ENCODE results near the gene ZCCHC2.

The ZCCHC2 gene

DNA sequence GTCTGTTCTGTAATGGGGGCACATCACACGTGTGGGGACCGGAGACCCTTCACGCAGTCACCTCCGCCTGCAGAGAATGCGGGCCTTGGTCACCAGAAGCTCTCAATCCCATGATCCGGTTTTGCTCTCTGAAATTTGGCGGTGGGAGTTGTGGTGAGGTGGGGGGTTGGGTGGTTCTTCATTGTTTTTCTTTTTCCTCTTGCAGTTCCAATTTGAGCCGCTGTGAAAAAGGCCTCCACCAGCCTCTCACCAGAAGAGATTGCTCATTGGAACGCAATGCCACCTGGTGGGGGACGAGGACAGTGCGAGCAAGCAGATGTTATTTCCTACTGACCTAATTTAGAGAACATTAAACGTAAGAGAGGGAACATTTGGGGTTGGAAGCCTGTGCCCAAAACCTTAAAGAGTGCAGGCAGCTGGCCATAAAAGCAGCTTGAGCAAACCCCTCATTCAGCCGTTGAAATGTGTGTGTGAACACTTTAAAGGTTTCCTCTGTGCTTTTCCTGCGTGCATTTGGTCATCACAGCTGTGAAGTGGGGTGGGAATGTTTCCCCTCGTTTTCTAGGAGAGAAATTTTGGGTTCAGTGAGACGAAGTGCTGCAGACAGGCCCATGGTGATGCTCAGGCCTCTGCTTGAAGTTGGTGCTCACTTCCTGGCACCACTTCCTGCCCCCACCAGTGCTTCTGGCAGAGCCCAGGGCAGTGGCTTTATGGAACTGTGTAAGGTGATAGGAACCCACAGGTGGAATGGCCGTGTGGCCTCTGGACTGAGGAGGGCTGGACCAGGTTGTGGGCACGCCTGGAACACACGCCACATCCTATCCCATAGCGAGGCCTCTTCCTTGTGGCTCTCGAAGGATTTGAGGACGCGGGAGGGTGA, 61.7 kb downstream of the ZCCHC2 start:
- DNase-seq: peak; percentile 66

DNA sequence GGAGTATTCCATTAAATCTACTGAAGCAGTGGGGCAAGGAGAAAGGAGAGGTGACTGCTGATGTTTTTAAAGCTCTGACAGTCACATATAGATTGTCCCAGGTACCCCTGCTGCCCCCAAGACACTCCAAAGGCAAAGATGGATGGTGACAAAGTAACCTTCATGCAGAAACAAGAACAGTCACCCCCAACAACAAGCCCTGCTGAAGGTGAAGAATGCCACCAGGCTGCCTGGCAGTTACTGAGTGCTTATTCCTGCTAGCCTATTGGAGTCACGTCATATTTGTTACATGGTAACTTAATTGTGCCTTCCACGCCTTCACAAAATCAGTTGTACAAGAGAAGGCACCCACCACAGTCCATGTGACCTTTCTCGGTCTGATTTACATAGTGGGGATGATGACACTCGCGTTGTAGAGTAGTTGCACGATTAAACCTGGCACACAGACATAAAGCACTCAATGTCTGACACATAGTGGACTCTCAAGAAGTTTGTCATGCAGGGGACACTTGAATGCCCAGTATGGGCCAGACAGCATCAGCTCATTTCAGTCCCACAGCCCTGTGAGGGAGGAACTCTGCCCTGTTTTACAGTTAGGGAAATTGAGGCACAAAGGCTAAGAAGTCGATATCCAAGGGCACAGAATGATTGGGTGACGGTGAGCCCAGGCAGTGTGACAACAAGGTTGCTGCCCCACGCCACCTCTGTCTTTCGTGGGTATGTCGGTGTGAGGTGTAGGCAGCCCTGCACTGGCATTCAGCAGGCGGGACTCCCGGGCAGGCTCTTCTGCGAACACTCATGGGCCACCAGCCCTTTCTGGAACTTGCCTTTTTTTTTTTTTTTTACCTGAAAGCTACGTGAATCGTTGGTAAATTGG, 62.7 kb downstream of the ZCCHC2 start:
- no peak for DNase-seq

DNA sequence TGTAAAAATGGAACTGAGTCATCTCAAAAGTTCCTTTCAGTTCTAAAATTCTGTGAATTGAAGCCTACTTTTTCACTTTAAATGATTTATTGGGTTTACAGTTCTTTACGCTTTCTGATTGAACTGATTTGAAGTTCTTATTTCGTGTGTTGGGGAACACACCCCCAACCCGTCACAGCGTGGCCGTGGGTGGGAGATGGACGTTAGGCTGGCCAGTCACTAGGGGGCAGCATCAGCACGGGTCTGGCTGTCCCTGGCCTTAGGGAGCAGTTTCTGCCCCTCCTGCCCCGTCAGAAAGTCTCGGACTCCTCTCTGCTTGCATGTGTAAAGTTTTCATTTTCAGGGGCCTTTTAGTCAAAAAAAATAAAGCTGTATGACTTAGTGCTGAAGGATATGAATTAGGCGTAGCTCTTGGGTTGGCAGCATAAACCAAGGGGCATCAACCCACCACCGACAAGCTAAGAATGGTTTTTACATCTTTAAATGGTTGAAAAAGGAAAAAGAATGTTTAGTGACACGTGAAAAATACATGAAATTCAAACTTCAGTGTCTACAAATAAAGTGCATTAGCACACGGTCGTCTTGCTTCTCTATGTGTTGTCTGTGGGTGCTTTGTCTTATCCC, 63.4 kb downstream of the ZCCHC2 start:
- no peak for DNase-seq

DNA sequence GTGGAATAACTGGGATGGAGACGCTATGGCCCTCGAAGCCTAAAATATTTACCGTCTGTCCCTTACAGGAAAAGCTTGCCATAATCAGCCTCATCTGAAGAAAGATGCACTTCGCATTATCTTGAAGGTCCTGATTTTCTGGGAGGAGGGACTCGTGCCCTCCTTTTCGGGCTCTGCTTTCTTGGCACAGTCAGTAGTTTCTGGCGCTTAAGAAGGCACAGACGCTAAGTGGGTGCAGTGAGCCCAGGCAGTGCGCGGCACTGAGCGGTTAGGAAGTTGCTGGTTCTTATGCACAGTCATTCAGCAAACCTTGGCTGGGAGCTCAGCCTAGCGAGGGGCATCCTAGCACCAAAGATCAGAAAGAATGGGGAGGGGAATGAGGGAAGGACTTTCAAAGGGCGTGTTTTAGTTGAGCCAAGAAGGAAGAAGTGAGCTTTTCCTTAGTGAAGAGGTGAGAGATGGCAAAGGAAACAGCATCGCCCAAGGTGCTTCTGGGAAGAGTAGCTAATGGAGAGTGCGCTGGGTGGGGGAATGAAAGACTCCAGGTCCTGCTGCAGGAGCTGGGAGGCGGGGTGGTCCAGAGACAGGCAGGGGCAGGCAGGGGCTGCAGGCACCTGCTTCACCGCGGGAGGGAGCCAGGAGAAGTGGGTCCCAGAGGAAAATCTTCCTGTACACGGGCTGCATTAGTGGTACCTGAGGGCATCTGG, 64.1 kb downstream of the ZCCHC2 start:
- no peak for DNase-seq

DNA sequence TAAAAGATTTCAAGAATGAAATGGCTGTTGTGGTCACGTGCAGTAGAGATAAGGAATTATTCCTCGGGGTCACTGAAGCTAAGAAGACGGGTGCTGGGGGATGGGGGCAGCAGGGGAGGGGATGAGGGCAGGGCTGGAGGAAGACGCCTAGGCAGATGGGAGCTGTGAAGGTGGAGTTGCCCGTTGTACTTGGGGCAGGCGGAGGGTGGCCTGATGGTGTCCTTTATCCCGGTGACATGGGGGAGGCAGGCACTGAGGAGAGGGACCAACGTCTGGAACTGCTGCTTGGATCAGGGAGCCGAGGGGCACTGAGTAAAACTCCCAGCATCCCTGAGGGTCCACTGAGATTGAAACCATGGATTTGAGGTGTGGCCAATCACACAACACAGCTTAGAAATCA, 64.9 kb downstream of the ZCCHC2 start:
- no peak for DNase-seq

DNA sequence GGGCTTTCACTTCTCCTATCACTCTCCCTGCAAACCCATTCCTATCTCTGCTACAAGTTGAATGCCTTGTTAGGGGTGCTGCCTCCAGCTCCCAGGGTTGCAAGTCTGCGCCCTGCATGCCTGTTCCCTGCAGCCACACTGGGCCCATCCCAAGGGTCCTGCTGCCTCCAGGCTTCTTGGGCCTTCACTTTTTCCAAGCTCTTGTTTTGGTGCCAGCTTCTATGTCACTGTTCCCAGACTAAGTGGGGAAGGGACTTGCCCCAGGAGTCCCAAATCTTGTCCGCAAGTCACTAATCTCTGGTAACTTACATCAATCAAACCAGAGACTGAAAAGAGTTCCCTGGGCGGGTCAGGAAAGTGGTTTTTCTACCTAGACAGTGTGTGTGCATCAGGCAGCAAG, 65.4 kb downstream of the ZCCHC2 start:
- no peak for DNase-seq

DNA sequence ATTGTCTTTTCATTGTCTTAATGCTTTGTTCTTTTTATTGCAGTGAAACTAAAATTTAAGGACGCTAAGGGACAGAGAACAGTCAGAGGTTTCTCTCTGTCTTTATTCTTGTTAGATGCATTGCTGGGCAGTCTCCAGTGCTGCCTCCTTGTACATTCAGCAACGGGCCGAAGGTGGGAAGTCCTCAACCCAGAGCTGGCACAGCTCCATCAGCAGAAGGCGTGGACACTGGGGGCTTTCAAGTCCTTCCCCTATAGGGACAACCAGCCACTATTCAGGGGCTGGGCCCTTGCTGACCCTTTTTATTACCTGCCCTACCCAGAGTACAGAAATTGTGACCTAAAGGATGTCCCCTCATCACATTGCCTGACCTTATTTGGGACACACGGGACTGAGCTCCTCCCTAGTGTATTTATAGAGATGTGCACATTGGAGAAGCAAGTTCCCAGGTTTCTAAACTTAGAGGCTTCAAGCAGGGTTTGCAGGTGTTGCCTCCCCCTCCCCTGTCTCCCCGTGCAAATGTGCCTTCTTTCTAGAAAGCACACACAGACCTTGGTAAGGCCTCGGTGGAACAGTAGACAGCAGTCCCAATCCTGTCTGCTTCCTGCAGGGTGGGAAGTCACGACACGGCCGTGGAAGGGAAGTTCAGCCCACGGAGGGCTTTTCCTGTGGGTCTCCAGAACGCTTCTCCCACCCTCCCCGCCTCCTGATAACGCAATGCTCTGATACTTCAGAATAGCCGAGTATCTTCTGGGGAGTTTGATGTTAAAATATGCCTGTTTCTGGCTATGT, 68.2 kb downstream of the ZCCHC2 start:
- no peak for DNase-seq

DNA sequence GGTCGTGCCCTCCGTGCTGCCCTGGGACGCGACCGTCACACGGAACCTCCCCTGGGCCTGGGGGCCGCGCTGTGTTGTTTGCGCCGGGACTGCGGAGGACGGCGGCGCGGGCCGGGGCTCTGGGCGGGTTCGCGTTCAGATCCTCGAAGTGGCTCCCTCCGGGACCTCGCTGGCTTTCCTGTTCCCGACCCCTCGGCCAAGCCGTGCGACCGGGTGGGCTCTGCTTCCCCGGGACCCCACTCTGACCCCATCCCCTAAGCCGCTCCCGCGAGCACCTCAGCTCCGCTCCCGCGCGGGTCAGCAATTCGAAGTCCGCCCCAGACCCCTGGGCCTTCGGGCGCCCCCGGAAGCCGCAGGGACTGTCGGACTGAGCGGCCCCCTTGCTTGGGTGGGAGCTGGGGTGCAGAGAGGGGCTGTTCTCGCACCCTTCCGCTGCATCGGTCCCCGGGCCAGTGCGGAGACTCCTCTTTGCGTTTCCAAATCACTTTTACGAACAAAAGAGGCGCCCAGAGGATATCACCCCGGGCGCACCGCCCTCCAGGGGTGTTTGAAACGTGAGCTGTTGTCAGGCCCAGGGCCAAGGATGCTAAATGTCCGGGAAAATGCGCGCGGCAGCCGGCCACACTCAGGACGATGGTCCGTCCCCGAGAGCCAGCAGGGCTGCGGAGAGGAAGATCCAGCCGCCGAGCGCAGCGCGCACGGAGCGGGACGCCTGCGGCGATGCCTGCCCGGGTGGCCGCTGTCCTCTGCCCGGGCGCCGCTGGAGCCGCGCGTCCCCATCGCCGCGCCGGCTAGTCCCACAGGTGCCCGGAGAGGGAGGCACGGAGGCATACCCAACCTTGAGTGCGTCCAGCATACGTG, 73.5 kb downstream of the ZCCHC2 start:
- no peak for DNase-seq

DNA sequence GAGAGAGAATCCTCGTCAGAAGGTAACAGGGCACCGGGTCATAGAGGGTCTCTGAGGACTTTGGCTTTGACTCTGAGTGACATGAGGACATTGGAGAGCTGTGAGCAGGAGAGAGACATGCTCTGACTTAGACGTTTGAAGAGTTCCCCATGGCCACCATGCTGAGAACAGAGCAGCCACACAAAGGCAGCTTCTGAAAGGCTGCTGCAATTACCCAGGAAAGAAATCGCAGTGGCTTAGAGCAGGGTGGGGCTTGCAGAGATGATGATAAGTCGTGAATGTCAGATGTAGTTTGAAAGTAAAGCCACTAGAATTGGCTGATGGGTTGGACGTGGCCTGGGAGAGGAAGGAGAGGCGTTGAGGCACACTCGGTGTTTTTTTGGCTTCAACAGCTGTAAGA, 79.0 kb downstream of the ZCCHC2 start:
- no peak for DNase-seq

DNA sequence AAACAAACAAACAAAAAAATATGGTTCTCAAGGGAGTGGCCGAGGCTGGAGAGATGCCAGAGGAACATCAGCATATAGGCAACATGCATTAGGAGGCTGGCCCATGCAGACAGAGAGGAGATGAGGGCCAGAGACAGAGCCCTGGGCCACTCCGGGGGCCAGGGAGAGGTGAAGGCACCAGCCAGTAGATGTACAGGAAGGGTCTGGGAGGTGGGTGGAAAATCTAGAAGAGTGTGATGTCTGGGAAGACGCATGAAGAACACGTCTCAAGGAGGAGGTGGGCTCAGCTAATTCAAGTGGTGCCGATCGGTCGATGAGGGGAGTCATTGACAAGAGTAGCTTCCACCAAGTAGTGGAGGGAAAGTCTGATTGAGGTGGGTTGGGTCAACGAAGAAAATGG, 79.9 kb downstream of the ZCCHC2 start:
- no peak for DNase-seq

DNA sequence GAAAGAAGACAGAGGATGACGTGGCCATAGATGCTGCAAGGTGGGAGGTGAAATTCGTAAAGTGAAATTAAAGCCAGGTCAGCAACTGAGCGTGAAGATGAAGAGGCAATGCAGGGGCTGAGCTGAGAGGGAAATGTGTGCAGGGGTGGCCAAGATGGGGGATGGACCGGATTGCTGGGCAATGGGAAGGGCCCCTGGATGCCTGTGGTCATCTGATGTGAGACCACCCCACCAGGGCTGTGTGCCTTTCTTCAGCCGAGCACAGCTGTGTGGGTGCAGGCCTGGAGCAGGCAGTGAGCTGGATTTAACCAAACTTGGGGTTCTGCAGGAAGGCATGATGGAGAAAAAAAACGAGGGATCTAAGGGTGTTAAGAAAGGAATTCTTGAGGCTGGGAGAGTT, 80.4 kb downstream of the ZCCHC2 start:
- DNase-seq: no peak

DNA sequence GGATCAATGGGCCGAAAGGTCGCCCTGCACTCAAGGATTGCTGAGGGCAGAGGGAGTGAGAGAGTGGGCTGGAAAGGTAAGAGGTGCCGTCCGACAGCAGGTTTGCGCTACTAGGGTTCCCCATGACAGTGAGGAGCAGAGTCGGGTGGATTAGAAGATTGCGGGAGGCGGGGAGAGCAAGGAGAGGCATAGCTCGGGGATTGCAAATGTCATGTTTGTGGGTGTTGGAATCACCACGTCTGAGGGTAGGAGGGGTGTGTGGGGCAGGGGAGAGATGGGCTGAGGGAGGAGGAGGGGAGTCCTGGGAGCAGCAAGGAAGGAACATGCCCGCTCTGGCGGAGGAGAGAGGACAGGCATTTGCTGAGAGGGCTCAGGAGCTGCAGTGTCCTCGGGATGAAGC, 81.2 kb downstream of the ZCCHC2 start:
- DNase-seq: no peak

DNA sequence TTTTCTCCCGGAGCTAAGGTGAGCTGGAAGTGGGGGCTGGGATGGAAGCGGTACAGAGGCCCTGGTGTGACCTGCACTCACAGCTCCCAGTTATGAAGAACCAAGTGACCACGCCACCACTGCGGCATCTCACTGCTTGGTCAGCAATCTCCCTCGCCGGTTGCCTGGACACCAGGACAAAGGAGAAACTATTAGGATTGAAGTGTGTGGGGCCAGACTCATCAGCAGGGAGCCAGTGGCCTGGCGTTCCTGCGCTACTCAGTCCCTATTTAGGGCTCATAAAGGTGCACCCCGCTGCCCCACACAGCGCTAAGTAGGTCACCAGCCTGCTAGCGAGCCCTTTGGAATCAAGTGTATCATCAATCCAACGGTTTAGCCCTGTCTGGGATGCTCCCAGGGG, 82.9 kb downstream of the ZCCHC2 start:
- DNase-seq: no peak

DNA sequence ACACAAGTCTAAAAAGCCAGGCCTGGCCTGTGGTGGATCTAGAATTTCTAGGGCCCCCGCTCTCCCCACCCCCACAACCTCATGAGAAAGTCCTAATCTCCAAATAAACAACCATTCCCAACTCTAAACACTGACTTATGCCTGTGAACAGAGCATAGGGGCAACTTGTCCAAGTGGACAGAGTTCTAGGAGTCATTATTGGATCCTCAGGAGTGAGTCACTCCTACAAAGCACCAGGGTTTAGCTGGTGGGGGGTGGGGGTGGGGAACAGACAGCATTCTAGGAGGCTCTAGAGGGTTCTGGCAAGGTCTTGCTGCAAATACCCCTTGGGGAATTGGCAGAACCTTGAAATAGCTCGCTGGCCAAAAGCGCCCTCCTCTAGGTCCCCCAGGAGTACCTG, 83.3 kb downstream of the ZCCHC2 start:
- no peak for DNase-seq

DNA sequence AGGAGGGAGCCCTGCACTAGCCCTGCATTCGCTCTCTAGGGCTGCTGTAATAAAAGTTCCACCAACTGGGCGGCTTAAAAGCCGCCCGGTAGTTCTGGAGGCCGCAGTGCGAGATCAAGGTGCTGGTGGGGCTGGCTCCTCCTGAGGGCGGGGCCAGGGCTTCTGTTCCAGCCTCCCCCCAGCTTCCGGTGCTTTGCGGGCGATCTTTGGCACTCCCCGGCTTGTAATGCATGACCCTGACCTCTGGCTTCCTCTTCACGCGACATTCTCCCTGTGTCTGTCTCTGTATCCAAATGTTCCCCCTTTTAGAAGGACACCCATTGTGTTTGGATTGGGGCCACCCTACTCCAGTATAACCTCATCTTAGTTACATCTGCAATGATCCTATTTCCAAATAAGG, 84.5 kb downstream of the ZCCHC2 start:
- DNase-seq: no peak

DNA sequence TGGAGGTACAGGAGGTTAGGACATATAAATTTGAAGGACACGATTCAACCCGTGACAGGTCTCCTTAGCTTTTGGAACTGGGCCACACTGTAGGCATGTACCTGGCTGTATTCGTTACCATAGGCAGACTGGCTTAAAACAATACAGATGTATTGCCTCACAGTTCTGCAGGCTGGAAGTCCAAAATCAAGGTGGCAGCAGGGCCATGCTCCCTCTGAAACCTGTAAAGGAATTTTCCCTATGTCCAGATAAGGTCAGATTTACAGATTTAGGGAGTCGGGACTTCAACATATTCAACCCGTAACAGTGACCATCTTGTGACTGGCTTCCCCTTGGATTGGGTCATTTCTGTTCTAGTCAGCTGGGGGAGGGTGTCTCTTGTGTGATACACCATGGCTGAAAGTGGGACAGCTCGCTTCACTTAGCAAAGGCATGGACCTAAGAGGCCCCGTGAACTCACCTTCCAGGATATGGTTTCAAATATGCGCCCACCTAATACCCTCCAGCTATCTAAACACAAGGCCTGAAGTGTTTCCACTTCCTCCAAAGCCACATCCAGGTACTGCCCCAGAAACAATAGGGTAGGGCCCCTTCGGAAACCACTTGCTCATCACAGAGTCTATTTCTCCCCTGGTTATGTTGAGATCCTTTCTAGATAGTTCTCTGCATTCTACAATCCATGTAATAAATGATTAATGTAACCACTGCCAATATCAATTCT, 85.0 kb downstream of the ZCCHC2 start:
- DNase-seq: no peak

DNA sequence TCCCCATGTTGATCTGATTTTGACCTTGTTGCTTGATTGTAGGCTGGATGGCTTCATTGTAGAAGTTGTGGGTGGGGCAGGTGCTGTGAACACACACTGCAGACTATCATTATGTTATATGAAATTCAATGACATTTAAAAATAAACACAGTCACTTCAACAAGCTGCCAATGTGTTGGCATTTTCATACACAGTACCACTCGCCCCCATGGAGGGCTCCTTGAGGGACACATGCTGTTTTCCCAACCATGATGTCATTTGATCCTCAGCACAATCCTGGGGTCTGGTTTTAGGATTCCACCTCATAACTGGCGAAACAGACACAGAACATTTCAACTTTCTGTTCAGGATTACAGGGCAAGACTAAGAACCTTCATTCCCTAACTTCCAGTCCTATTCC, 86.9 kb downstream of the ZCCHC2 start:
- DNase-seq: no peak

DNA sequence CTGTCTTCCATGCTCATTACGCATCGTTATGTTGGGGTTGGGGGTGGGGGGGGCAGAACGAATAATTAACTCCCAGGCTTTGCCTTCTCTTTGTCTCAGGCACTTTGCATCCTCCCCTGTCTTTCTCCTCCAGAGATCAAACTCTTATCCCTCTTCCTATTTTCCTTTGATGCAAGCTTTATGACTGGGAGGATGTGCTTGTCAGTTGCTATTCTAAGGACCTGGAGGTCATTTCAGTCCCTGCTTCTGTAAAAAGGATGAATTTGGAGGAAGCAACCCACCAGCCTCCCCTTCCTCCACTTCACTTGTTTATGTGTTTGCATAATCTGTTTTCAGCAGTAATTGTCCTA, 87.5 kb downstream of the ZCCHC2 start:
- DNase-seq: no peak

DNA sequence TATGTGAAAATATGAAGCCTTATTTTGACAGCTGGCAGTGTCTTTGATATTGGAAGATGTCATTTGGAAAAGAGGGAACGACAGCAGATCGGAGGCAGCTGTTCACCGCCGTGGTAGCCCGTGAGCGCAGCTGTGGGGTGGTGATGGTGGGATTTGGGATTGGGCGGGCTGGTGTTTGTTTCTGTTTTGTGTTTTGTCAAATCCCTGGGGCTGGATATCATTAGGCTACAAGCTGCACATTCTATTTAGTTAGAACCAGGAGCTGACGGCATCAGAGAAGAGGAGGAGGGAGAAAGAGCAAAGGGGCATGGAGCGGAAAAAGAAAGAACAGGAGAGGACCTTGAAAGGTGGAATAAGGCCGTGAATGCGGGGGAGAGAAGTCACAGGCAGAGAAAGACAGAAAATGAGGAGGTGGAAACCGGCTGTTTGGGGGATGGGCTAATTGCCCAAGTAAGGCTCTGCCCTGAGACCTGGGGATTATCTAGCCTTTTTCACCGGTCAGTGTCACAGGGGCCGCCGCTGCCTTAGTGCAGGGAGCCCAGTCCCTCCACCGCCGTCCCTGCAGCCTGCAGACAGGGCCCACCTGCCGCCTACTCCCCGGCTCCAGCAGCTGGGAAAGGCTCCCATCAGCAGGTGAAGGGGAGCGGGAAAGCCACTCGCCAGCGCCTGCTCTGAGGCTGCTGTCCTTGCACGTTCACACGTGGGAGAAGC, 88.0 kb downstream of the ZCCHC2 start:
- DNase-seq: no peak

All from DMS 273 treated with DMSO at 0.1 percent for 48 hours (cell line).